ENCODE data around the gene IGHMBP2. TPM values are rescaled to one million over a fixed set of nuclear protein-coding genes. Genes with fewer than 3 reads are reported as not detected.

Gene IGHMBP2
- total RNA-seq, 1 donor from 2014 or later = 13.2 TPM

- intact Hi-C loops (cut with micrococcal nuclease) = no loop called here
- Histone ChIP-seq H3K9me3 (replicated peaks) (no peaks in the 10 kb centered on the region), H3K4me3 (peak overlapping the region; percentile 86), H3K27ac (replicated peaks) (peak overlapping the region; percentile 92), H3K36me3 (peaks cover 43% of the 10 kb centered on the region), H3K27me3 (ENCODE audit: low read depth) (no peaks in the 10 kb centered on the region), H3K4me1 (peaks cover 66% of the 10 kb centered on the region)
- peak; percentile 30 for DNase-seq
- TF ChIP-seq CTCF (IDR thresholded peaks at IDR 0.05; ENCODE audit: borderline replicate concordance) = no peak
Observed at GRCh38 chr11:68904248-68904847, 657 bp downstream of the IGHMBP2 start.

GRCh38 chr11:68905421-68906360 lies 2.0 kb downstream of the IGHMBP2 start:
- Histone ChIP-seq H3K4me3 (peak overlapping the region; percentile 86), H3K27me3 (ENCODE audit: low read depth) (no peaks in the 10 kb centered on the region), H3K4me1 (peaks cover 65% of the 10 kb centered on the region), H3K27ac (replicated peaks) (no peak overlapping the region), H3K9me3 (replicated peaks) (no peaks in the 10 kb centered on the region), H3K36me3 (peaks cover 43% of the 10 kb centered on the region)
- no peak for DNase-seq
- no peak for TF ChIP-seq CTCF (IDR thresholded peaks at IDR 0.05; ENCODE audit: borderline replicate concordance)
- intact Hi-C loops (cut with micrococcal nuclease) = no loop called here

- TF ChIP-seq CTCF (IDR thresholded peaks at IDR 0.05; ENCODE audit: borderline replicate concordance) = no peak
- Histone ChIP-seq H3K4me1 (peaks cover 40% of the 10 kb centered on the region), H3K27me3 (ENCODE audit: low read depth) (no peaks in the 10 kb centered on the region), H3K9me3 (replicated peaks) (no peaks in the 10 kb centered on the region), H3K27ac (replicated peaks) (peak overlapping the region; percentile 35), H3K4me3 (no peak overlapping the region), H3K36me3 (peaks cover 65% of the 10 kb centered on the region)
- intact Hi-C loops (cut with micrococcal nuclease) = no loop called here
- no peak for DNase-seq
Observed at GRCh38 chr11:68908273-68908672, 4.6 kb downstream of the IGHMBP2 start.

GRCh38 chr11:68910965-68911364 lies 7.3 kb downstream of the IGHMBP2 start:
- peaks cover 92% of the 10 kb centered on the region for H3K36me3 ChIP-seq
- H3K27ac ChIP-seq (replicated peaks) = no peak overlapping the region
- no peak overlapping the region for H3K4me3 ChIP-seq
- no peaks in the 10 kb centered on the region for H3K9me3 ChIP-seq (replicated peaks)
- H3K27me3 ChIP-seq (ENCODE audit: low read depth) = no peaks in the 10 kb centered on the region
- no peak for TF ChIP-seq CTCF (IDR thresholded peaks at IDR 0.05; ENCODE audit: borderline replicate concordance)
- peaks cover 14% of the 10 kb centered on the region for H3K4me1 ChIP-seq
- intact Hi-C loops (cut with micrococcal nuclease) = no loop called here
- DNase-seq = no peak

GRCh38 chr11:68911731-68912130 lies 8.0 kb downstream of the IGHMBP2 start:
- Histone ChIP-seq H3K4me3 (no peak overlapping the region), H3K36me3 (peaks cover 96% of the 10 kb centered on the region), H3K9me3 (replicated peaks) (no peaks in the 10 kb centered on the region), H3K4me1 (peaks cover 14% of the 10 kb centered on the region), H3K27ac (replicated peaks) (no peak overlapping the region), H3K27me3 (ENCODE audit: low read depth) (no peaks in the 10 kb centered on the region)
- TF ChIP-seq CTCF (IDR thresholded peaks at IDR 0.05; ENCODE audit: borderline replicate concordance) = no peak
- DNase-seq = no peak
- intact Hi-C loops (cut with micrococcal nuclease) = no loop called here

Data from left ventricle myocardium inferior (tissue), 1 donor.